Keratinocyte (primary cell): ENCODE data around the gene SLC4A5. TPM values are rescaled to one million over a fixed set of nuclear protein-coding genes. Genes with fewer than 3 reads are reported as not detected.

ENCODE experiments used
- DNase-seq: peaks from one replicate; pipeline ENCODE4 v3.0.0-alpha.2; 2011; ENCODE audit warnings: low read depth, missing footprints, low spot score
- FAIRE-seq: peaks from 2 replicates; lab custom pipeline; 2011; peaks lifted over from hg19 to GRCh38; lab: Jason Lieb, UNC
- H2AFZ ChIP-seq: 2 replicates; pipeline ENCODE4 v1.6.0; 2012; ENCODE audit warnings: low read length, control low read depth, inconsistent platforms; ENCODE audit not compliant: control insufficient read depth
- H3K27ac ChIP-seq: 2 replicates; pipeline ENCODE4 v1.5.1; 2011; ENCODE audit warnings: low read length; ENCODE audit not compliant: control insufficient read depth, insufficient read depth
- H3K27me3 ChIP-seq: 3 replicates; pipeline ENCODE4 v1.6.0; 2011; ENCODE audit warnings: low read length; ENCODE audit not compliant: control insufficient read depth, insufficient read depth; ENCODE audit errors: extremely low read depth
- H3K36me3 ChIP-seq, 2 experiments: 2 replicates in 1 of 2; 3 replicates in 1 of 2; pipeline ENCODE4 v1.5.1; 2011; ENCODE audit warnings: low read length in 2 of 2, mild to moderate bottlenecking in 1 of 2; ENCODE audit not compliant: control insufficient read depth in 2 of 2, insufficient read depth in 2 of 2; ENCODE audit errors: extremely low read depth in 1 of 2
- H3K4me1 ChIP-seq: 3 replicates; pipeline ENCODE4 v1.5.1; 2011; ENCODE audit warnings: low read length; ENCODE audit not compliant: control insufficient read depth, insufficient read depth; ENCODE audit errors: extremely low read depth
- H3K4me2 ChIP-seq: 3 replicates; pipeline ENCODE4 v1.6.0; 2011; ENCODE audit warnings: low read depth, low read length; ENCODE audit not compliant: control insufficient read depth, insufficient read depth; ENCODE audit errors: extremely low read depth
- H3K4me3 ChIP-seq, 3 experiments: fragments of 200-600 bp in 1 of 3; sonication (generic) in 1 of 3; 2 replicates in 2 of 3; 3 replicates in 1 of 3; pipeline ENCODE4 v1.5.1; 2011 to 2016; ENCODE audit warnings: low read length in 3 of 3, mild to moderate bottlenecking in 3 of 3, control low read depth in 2 of 3, inconsistent platforms in 1 of 3, low read depth in 1 of 3, mixed read lengths in 1 of 3, mixed run types in 1 of 3, moderate library complexity in 1 of 3; ENCODE audit not compliant: control insufficient read depth in 2 of 3, insufficient read depth in 2 of 3; ENCODE audit errors: extremely low read depth in 1 of 3
- H3K79me2 ChIP-seq: 2 replicates; pipeline ENCODE4 v1.6.0; 2012; ENCODE audit warnings: low read length; ENCODE audit not compliant: control insufficient read depth, insufficient read depth
- H3K9ac ChIP-seq: 3 replicates; pipeline ENCODE4 v1.6.0; 2011; ENCODE audit warnings: low read length; ENCODE audit not compliant: control insufficient read depth, insufficient read depth; ENCODE audit errors: extremely low read depth
- H3K9me1 ChIP-seq: 3 replicates; pipeline ENCODE4 v1.6.0; 2011; ENCODE audit warnings: low read length; ENCODE audit not compliant: control insufficient read depth, insufficient read depth; ENCODE audit errors: extremely low read depth
- H3K9me3 ChIP-seq: 2 replicates; pipeline ENCODE4 v1.5.1; 2012; ENCODE audit warnings: low read depth, low read length; ENCODE audit not compliant: control insufficient read depth
- H4K20me1 ChIP-seq: 3 replicates; pipeline ENCODE4 v1.6.0; 2011; ENCODE audit warnings: low read length; ENCODE audit not compliant: control insufficient read depth, insufficient read depth; ENCODE audit errors: extremely low read depth
- CTCF ChIP-seq, 3 experiments: IDR thresholded peaks in 1 of 3; conservative IDR thresholded peaks in 1 of 3; optimal IDR thresholded peaks in 1 of 3; 2 replicates in 2 of 3; 3 replicates in 1 of 3; pipeline versions ENCODE3 to v1.5.1; 2011; ENCODE audit warnings: low read length in 3 of 3, mild to moderate bottlenecking in 3 of 3, moderate library complexity in 2 of 3, control low read depth in 1 of 3, inconsistent platforms in 1 of 3; ENCODE audit not compliant: insufficient read depth in 2 of 3; ENCODE audit errors: extremely low read depth in 1 of 3
- EZH2 ChIP-seq: IDR thresholded peaks from one replicate; pipeline ENCODE4 v1.6.1; 2012; ENCODE audit warnings: inconsistent platforms, mild to moderate bottlenecking, low read length, moderate library complexity
- dilution Hi-C: fragments of 300-500 bp; cut with MboI; formaldehyde crosslinking; loops from one replicate; pipeline ENCODE4 v1.7.0; 2020; ENCODE audit warnings: low sequenced_read_pairs; ENCODE audit not compliant: extremely low pct_ligation_motif_present
- polyA plus RNA-seq, 5 experiments: library from polyadenylated mRNA; depleted of rRNA in 3 of 5; stranded (reverse) in 3 of 5; stranded (forward) in 1 of 5; unstranded in 1 of 5; fragments of >200 nt; gene quantifications; 1 replicate in 1 of 5; 2 replicates in 3 of 5; 3 replicates in 1 of 5; pipeline versions ENCODE4 v1.2.1 to v1.2.3, GENCODE V29; 2011 to 2012; ENCODE audit warnings: missing spikeins in 2 of 5, low read depth in 1 of 5, low replicate concordance in 1 of 5

SLC4A5 gene
- polyA plus RNA-seq, 1 donor (not counting 4 experiments of a cell fraction or from before 2014, with no cell fraction given): 0.22 TPM

DNA sequence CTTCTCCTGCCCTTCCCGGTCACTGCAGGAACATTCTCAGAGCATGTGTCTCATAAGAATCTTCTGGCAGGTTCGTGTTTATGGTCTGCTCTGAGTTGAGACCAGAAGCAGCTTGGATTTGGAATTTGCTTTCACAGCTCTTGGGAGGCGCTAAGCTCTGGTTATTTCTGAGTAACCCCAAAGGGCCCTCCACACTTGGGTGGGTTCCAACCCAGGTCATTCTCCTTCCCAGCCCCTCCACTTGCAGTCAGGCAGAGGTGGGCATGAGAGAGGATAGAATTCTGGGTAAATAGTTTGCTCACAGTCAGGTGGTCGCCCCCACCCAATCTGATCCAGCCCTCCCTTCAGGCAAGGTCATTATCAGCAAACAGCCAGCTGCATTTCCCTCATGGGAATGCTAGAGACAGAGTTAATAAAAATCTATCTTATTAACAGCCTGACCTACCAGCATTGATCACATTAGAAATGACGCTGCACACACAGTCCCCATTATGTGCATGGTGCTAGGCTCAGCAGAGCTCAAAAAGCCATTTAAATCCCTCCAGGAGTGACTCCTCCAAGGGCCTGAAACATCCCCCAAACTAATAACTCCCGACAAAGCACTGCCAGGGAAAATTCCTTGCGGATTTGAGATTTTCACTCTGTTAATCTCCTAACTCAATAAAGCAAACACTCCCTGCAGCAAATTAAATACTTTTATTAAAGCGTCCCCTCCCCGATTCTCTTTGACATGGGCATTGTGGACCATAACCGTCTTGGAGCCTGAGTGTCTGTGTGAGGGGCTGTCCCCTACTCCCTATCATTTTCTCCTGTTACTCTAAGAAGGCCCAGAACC lies 61.9 kb downstream of the SLC4A5 start:
- Histone ChIP-seq H3K27me3 (peaks cover 11% of the 10 kb centered on the region), H3K79me2 (no peaks in the 10 kb centered on the region), H3K9ac (no peak overlapping the region), H3K4me1 (no peaks in the 10 kb centered on the region), H3K9me1 (no peaks in the 10 kb centered on the region), H3K27ac (no peak overlapping the region), H3K9me3 (no peaks in the 10 kb centered on the region), H4K20me1 (no peaks in the 10 kb centered on the region), H3K36me3 (no peaks in the 10 kb centered on the region), H3K4me3 (no peak overlapping the region), H3K4me2 (no peak overlapping the region), H2AFZ (no peak overlapping the region)
- TF ChIP-seq CTCF (optimal IDR thresholded peaks at IDR 0.05 in 1 of 3, IDR thresholded peaks at IDR 0.05 in 1 of 3, conservative IDR thresholded peaks at IDR 0.05 in 1 of 3; ENCODE audit: extremely low read depth in 1 of 3, insufficient read depth in 2 of 3, low read length in 3 of 3) (no peak), EZH2 (no peak)
- dilution Hi-C loops: no loop called here
- DNase-seq (no peak), FAIRE-seq (no peak)

- TF ChIP-seq CTCF (optimal IDR thresholded peaks at IDR 0.05 in 1 of 3, IDR thresholded peaks at IDR 0.05 in 1 of 3, conservative IDR thresholded peaks at IDR 0.05 in 1 of 3; ENCODE audit: extremely low read depth in 1 of 3, insufficient read depth in 2 of 3, low read length in 3 of 3): no peak
- no peak for TF ChIP-seq EZH2
- no peak for FAIRE-seq
- no peak overlapping the region for H3K4me3 ChIP-seq
- H3K36me3 ChIP-seq: no peaks in the 10 kb centered on the region
- H3K4me2 ChIP-seq: no peak overlapping the region
- H3K9me1 ChIP-seq: no peaks in the 10 kb centered on the region
- peaks cover 11% of the 10 kb centered on the region for H3K27me3 ChIP-seq
- no peaks in the 10 kb centered on the region for H3K9me3 ChIP-seq
- no peak for DNase-seq
- no peak overlapping the region for H3K9ac ChIP-seq
- dilution Hi-C loops: no loop called here
- no peak overlapping the region for H2AFZ ChIP-seq
- no peak overlapping the region for H3K27ac ChIP-seq
- H4K20me1 ChIP-seq: no peaks in the 10 kb centered on the region
- no peaks in the 10 kb centered on the region for H3K4me1 ChIP-seq
- no peaks in the 10 kb centered on the region for H3K79me2 ChIP-seq
Observed at GRCh38 chr2:74278694-74279093, 64.5 kb downstream of the SLC4A5 start.
